ENCODE measurements around the gene TEKTIP1.
"Not testable (repeated sequence)": the region's sequence is repeated elsewhere in the genome, so short reads cannot be mapped to it uniquely, and the experiment has no call there.

TEKTIP1 gene

DNA sequence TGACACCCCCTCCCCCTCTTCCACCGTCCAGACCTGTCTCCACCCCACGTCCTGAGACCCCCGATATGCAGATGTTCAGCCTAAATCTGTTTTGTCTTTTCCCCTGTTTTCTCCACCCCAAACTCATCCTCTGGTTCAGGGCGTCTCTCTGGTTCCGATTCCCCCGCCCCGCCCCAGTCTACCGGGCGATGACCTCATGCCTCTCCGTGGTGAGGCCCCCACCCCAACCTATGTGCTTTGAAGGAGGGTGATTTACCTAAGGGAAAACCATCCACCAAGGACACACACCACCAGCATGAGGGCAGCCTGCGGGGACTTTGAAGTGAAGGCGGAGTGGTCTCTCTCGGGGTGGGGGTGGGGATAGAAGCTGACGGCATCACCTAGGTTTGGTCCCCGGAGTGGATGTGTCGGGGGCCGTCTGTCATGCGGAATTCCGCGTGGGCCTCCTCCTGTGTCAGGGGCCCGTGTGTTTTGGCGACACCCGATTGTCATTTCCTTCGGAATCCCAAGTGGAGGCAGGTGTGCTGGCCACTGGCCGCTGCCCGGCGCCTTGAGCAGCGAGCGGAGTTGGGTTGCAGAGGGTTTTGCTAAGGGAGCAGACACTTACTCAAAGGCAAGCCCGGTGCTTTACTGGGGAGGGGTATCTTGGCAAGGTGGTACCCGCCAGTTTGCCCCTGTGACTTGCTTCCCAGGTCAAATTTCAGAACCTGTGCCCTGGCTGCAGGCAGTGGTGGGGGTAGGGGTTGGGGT, 31.4 kb upstream of the TEKTIP1 start:
- no peak for DNase-seq (ENCODE audit: low read depth, low spot score)

DNA sequence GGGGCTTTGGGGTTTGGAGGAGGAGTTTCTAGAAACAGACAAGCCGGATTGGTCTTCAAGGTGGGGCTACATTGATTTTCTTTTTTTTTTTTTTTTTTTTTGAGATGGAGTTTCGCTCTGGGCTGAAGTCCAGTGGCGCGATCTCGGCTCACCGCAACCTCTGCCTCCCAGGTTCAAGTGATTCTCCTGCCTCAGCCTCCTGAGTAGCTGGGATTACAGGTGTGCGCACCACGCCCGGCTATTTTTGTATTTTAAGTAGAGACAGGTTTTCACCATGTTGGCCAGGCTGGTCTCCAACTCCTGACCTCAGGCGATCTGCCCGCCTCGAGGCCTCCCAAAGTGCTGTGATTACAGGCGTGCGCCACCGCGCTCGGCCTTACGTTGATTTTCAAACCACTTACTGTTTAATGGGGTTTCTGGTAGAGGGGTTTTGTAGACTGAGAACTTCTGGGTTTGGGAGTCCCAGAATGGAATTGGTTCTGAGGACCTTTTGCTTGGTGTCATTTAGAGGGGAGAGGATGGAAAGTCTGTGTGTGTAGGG, 30.8 kb upstream of the TEKTIP1 start:
- not testable (repeated sequence) for DNase-seq (ENCODE audit: low read depth, low spot score)

DNA sequence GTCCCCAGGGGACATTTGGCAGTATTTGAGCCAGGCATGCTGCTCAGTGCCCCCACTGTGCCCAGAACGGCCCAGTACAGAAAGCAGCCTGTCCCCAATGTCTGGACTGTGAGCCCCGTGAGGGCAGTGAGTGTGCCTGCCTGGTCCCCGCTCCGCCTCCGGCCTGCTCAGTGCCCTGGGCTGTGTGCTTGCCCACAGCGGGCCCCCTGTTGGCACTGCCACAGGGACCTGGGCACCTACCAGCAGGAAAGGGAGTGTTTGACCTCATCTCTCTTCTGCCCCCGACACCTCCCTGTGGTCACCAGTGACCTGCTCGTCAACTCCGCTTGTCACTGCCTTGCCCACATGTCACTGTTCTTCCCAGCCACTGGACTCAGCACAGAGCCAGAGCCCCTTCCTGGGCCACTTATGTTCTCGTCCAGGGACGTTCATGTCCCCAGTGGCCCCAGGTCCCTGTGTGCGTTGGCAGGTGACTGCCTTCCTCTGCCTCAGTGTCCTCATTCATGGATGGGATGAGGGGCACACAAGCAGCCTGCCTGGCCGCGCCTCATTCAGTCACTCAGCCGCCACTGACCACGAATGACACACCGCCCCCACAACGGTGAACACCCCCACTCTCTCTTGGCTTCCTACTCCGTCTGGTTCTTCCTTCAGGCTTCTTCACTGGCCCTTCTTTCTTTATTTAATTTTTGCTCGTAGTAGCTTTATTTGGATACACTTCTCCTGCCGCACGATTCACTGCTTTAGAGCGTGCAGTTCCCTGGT, 30.0 kb upstream of the TEKTIP1 start:
- no peak for DNase-seq (ENCODE audit: low read depth, low spot score)

DNA sequence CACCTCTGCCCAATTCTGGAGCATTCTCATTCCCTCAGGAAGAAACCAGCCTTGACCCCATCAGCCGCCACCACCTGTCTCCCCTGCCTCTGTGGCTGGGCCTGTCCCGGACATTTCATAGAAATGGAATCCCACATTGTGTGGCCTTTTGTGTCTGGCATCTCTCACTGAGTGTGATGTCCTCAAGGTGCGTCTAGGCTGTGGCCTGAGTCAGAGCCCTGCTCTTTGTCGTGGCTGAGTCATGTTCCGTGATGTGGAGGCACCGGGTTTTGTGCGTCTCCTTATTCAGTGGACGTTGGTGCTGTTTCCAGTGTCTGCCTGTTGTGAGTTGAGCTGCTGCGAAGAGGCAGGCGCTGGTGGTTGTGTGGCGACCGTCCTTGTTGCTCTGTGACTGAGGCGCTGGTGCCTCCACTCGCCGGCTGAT, 29.4 kb upstream of the TEKTIP1 start:
- no peak for DNase-seq (ENCODE audit: low read depth, low spot score)

DNA sequence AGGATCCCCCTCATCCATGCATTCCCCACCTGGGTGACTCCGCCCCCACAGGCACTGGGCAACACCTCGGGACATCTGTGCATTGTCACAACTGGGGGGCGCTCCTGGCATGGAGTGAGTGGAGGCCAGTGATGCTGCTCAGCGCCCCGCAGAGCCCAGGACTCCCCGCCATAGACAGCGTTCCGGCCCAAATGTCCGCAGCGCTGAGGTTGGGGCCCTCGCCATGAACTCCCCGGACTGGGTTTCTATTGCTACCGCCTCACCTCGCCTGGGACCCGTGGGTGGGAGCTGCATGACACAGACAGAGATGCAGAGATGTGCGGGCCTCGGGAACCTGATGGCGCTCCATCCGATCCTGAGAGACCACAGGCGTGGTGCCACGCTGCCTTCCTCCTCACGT, 28.2 kb upstream of the TEKTIP1 start:
- no peak for DNase-seq (ENCODE audit: low read depth, low spot score)

DNA sequence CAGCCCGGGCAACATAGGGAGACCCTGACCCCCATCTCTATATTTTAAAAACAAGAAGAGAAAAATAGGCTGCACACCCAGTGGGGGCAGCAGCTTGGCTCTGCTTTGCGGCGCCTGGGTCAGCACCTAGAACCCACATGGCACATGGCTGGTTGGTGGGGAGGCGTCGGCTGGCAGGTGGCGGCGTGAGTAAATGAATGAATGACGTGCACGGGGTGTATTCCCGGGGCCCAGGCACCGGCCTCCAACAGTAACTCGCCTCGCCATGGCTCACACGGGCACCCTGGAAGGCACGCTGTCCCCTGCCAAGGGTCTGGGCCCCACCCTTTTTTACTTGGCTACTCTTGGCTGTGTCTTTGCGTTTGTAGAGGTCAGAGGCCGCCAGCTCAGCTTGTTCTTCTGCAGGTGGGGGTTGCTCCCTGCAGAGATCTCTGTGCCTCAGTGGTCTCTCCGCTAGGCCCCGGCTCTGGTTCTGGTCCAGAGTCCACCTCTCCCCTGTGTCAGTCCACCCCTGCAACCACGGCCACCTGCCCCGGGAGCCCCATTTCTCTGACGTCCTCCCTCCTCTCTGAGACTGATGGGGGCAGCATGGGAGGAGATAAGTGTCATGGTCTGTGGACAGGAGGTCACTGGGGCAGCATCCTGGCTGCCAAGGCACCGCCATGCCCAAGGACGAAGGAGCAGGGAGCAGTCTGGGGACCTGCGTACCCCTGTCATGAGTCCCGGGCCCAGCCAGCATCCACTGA, 27.3 kb upstream of the TEKTIP1 start:
- DNase-seq (ENCODE audit: low read depth, low spot score) = no peak

DNA sequence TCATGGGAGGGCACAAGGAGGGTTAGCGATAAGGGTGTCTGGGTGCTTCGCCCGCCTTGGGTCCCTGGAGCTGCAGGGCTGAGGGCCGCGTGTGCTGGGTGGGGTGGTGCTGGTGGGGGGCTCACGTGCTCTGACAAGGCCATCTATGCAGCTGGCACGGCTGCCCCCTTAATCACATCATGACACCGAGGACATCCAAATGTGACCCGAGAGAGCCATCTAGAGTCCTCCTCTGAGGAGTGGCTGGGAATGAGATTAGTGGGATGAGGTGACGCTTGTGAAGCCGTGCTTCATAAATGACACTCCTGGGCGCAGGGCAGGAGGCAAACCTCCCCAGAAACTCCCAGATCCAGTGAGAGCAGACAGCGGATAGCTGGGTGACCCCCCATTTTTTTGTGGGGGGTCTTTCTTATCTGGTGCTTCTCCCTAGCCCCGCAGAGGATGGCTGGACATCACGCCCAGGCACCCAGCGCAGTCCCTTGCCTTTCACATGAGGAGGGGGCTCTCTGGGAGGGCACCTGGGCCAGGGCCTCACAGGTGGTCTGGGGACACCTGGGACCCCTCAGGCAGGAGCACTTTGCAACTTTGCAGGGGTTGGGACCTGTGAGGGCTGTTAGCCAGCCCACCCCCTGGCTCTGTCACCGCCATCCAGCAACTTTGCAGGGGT, 26.3 kb upstream of the TEKTIP1 start:
- DNase-seq (ENCODE audit: low read depth, low spot score) = no peak

DNA sequence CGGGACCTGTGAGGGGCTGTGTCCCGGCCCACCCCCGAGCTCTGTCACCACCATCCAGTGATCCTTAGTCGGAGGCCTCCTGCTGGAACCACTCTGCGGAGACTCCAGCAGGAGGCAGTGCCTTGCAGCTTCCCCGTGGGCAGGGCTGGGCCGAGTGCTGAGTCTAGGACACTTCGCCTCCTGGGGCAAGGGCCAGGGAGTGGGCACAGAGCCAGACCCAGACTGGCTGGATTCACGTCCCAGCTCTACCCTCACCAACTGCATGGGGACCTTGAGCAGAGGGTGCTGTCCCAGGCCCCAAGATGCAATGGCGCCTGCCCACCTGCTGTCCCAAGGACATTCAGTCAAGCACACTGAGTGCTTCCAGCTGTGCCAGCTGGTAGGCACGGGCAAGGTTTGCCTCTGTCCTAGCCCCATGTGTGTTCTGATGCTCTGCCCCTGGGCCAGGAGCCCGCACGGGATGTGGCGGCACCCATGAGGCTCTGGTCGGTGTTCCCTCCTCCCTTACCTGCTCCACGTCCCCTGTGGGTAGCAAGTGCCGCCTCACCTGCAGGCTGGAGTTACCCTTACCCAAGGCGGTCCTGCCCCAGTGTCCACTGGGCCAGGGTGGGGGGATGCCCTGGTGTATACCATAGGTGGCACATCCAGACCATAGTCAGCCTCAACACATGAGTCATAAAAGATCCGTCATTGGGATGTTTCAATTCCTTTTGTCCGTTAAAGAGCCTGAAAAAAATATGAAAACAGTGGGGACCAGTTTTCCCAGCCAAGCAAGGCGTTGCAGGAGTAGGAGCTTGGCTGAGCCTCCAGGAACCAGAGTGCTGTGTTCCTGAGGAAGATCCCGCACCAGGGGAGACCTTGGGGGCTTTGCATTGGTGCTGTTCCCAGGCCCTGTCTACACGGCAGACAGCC, 25.5 kb upstream of the TEKTIP1 start:
- DNase-seq (ENCODE audit: low read depth, low spot score) = no peak

DNA sequence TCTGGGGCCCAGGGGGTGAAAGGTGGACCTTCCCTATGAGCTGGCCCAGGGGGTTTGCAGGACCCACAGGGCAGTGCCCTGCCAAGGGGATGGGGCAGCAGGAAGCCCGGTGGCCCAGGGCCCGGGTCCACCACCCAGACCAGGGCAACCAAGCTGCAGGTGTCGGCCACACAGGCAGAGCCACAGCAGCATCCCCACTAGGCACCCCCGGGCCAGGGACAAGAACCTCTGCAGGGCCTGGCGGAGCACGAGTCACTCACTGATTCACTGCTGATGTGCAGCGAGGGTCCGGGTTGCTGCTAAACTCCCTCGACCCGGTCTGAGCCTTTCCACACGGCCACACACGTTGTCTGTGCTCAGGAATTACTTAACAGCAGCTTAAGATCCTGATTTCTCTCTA, 24.0 kb upstream of the TEKTIP1 start:
- no peak for DNase-seq (ENCODE audit: low read depth, low spot score)

DNA sequence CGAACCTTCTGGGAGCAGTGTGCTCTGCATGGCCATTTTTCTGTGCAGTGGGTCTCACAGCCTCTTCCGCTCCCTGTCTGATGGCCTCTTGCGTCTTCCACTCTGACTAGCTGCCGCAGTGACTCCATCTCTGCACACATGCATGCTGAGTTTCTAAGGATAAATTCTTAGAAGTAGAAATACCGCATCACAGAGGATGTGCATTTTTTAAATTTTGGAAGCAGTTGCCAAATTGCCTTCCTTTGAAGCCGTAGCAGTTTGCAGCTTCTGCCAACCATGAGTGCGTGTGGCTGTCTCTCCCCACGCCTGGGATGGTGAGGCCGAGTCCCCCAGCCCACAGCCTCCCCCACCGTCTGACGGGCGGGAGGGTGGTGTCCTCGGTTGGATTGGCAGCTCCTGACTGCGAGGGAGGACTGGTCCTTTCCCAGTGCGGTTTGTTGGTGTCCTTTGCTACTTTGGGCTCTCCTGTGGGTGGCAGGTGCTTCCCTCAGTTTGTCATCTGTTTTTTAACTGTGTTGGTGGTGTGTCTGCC, 23.0 kb upstream of the TEKTIP1 start:
- DNase-seq (ENCODE audit: low read depth, low spot score) = no peak

DNA sequence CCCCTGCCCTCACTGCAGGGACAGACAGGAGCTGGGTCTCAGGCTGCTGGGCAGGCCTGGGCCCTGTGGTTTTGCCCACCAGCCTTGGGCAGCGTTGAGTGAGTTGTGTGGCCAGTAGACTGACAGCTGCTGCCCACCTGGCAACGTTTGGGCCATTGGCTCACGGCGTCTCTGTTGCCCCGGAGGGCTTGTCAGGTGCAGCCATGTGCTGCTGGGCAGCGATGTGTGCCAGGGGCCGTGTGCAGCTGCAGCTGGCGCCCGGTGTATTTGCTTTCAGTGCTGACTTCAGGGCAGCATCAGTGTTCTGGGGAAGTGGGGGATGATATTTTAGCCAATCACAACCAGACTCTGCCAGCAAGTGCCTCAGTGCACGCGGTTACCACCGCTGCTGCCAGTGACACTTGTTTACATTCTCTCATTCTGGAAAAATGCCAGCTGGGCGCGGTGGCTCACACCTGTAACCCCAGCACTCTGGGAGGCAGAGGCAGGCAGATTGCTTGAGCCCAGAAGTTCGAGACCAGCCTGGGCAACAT, 22.2 kb upstream of the TEKTIP1 start:
- DNase-seq (ENCODE audit: low read depth, low spot score) = no peak

DNA sequence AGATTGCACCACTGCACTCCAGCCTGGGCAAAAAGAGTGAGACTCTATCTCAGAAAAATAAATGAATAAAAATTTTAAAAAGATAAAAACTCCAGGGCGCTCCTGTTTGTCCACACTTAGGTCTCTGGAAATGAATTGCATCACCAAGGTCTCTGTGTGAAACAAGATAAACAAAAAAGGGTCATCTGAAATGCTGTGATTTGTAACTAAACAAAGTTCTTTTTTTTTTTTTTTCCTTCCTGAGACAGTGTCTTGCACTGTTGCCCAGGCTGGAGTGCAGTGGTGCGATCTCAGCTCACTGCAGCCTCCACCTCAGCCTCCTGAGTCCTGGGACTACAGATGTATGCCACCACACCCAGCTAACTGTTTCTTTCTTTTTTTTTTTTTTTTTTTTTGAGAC, 21.3 kb upstream of the TEKTIP1 start:
- DNase-seq (ENCODE audit: low read depth, low spot score) = no peak

DNA sequence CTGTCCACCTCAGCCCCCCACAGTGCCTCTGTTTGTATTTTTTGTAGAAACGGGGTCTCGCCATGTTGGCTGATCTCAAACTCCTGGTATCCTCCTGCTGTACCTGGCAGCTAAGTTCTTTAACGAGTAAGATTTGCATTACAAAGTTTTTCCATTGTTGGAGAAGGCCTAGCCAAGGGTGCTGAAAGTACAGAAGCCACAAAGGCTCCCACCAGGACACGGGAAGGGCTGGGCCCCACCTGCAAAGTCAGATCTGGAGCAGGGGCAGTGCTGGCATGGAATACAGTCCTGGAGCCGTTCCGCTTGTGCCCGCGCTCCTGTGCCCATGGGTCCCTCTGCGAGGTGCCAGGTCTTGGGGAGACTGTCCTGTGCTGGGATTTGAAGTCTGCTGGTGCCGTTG, 20.7 kb upstream of the TEKTIP1 start:
- no peak for DNase-seq (ENCODE audit: low read depth, low spot score)

DNA sequence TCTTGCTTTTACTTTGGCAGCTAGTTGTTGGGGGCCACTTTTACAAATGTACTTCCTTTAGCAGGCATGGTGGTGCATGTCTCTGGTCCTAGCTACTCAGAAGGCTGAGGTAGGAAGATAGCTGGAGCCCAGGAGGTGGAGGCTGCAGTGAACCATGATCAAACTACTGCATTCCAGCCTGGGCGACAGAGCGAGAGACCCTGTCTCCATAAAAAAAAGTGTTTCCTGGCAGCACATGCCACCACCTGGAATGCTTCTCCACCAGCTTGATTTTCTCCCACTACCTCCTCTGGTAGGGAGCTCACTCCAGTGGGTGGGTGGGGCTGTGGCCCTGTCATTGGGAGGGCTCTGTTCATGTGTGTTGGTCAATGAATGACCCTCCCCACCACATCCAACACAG, 20.3 kb upstream of the TEKTIP1 start:
- no peak for DNase-seq (ENCODE audit: low read depth, low spot score)

DNA sequence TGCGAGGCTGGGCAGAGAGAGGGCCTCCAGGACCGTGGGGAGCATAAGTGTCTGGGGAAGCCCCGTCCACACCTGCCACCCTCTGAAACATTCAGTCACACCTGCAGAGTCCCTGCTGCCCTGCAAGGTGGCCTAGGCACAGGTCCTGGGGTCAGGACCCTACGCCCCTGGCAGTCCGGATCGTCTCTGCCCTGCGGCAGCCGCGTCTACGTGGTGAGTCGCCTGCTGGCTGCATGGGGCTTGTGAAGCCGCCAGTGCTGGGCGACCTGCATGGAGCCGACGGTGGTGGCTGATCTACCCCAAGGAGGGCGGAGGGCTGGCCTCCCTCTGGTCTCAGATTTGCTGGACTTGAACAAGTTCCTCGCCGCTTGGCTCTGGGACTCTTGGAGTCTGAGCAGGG, 19.8 kb upstream of the TEKTIP1 start:
- no peak for DNase-seq (ENCODE audit: low read depth, low spot score)

DNA sequence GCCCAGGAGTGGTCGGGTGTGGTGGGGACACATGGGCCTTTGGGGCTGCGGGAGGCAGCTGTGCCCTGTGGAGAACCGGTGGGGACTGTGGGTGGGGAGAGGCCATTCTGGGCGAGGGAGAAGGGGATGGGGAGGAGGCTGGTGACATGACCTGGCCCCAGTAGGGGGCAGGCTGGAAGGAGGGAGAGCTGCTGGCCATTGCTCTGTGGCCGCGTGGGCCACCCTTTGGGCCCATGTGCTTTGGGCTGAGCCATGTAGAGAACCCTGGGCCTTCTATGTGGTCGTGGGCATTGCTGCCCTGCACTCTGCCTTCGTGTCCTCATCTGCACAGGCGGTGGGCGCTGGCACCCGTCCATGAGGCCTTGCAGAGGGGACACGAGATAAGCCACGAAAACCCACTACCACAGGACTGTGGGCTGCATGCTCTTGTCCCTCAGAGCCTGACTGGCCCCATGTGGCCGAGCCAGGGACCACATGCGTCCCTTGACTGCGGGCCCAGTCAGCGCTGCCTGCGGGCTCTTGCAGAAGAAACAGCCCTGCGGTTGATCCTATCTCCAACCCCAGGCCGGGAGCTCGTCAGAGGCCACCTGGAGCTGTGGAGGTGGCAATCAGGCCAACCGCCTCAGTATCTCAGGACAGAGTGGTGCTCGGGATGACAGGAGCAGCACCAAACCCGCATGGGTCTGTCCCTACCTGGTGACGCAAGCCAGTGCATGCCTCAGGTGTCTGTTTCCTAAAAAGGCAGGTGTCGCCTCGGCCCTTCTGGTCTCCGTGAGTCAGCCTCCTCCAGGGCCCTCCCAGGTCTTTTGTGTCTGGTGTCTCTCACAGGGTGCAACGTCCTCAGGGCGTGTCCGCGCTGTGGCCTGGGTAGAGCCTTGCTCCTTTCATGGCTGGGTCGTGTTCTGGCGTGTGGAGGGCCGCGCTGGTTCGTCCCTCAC, 18.5 kb upstream of the TEKTIP1 start:
- DNase-seq (ENCODE audit: low read depth, low spot score) = no peak

DNA sequence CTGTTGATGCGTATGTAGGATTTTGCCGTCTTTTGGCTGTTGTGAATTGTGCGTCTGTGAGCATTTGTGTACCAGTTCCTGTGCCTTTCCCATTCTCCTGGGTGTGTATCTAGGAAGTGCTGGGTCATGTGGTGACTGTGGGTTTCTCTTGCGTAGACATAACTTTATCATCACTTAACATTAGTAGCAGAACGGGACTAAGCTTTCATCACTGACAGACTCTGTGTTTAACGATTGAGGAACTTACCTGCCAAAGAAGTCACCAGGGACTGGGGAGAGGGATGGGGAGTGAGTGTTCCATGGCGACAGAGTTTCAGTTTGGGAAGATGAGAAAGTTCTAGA, 17.9 kb upstream of the TEKTIP1 start:
- no peak for DNase-seq (ENCODE audit: low read depth, low spot score)

DNA sequence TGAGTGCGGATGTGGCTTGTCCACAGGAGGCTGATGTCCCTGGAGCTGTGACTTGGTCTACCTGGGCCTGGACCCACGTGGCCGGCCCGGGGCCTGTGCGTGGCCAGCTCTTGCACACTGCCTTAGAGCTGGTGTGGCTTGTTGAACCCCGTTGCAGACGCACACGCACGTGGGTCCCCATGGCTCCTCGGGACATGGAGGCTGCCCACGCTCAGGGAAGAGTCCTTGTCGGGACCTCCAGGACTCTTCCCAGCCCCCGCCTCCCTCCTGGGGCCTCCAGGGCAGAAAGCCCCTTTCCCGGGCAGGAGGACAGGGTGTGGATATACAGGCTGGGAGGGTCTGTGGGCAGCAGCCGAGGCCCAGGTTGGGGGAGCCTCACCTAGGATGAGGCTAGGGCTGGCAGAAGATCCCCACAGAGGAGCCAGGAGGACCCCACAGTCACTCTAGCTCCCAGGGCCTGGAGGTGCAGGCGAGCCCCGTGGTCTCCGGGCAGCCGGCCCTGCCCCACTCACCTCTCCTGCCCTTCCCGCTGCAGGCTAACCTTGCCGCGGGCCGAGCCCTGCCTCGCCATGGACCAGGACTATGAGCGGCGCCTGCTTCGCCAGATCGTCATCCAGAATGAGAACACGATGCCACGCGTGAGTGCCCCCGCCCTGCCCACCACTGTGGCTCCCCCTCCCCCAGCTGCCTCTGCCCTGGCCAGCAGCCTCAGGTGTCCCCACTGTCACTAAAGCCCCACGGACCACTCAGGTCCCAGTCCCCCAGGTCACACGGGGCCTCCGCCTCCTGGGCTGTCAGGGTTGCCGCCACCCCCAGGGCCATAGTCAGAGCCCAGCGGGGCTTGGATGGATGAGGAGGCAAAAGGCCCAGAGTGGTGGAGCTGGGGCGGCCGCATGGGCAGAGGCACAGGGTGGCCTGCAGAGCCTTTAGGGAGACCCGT, 16.3 kb upstream of the TEKTIP1 start:
- no peak for DNase-seq (ENCODE audit: low read depth, low spot score)
